ENCODE data around the gene KIF19. TPM values are rescaled to one million over a fixed set of nuclear protein-coding genes. Genes with fewer than 3 reads are reported as not detected.

Gene KIF19
- total and polyA plus RNA-seq, 2 of the 4 experiments (the other 2 are of a cell fraction), result not detected

GRCh38 chr17:74339537-74340195 lies 13.6 kb downstream of the KIF19 start:
- dilution Hi-C loops (cut with HindIII; ENCODE audit: low sequenced_read_pairs, unreplicated experiment), result no loop called here
- ATAC-seq (ENCODE audit: low read depth) (no peak), DNase-seq (no peak)
- Histone ChIP-seq H2BK120ac (ENCODE audit: low read depth, low read length) (no peak overlapping the region), H3K4me3 (ENCODE audit: insufficient read depth, low read depth, low read length) (no peak overlapping the region), H2BK5ac (ENCODE audit: low read depth, low read length, poor library complexity, severe bottlenecking) (no peak overlapping the region), H2BK15ac (ENCODE audit: low read depth, low read length) (no peak overlapping the region), H2AK5ac (ENCODE audit: low read depth, low read length) (no peak overlapping the region), H4K8ac (ENCODE audit: low read depth in 2 of 2, low read length in 2 of 2) (no peak overlapping the region), H4K20me1 (ENCODE audit: insufficient read depth, low read length) (no peaks in the 10 kb centered on the region), H3K27me3 (ENCODE audit: control insufficient read depth, insufficient read depth, low read length) (no peaks in the 10 kb centered on the region), H3K9me3 (ENCODE audit: control insufficient read depth, insufficient read depth, low read length) (no peaks in the 10 kb centered on the region), H3K9me1 (ENCODE audit: insufficient read depth, low read length) (no peaks in the 10 kb centered on the region), H4K91ac (ENCODE audit: insufficient read depth, low read depth, low read length) (no peak overlapping the region), H3K27ac (ENCODE audit: insufficient read depth, low read length) (no peak overlapping the region), H2AFZ (replicated peaks; ENCODE audit: low read length, poor library complexity) (no peak overlapping the region), H3K79me1 (ENCODE audit: low read depth in 1 of 2, low read length in 2 of 2) (no peaks in the 10 kb centered on the region), H4K5ac (ENCODE audit: low read depth, low read length) (no peak overlapping the region), H3K23ac (ENCODE audit: low read depth, low read length) (no peak overlapping the region), H3K9ac (ENCODE audit: low read depth, low read length) (no peak overlapping the region), H3K4me1 (ENCODE audit: control insufficient read depth, insufficient read depth, low read length) (no peaks in the 10 kb centered on the region), H2AK9ac (replicated peaks; ENCODE audit: low read depth, low read length, poor library complexity) (no peak overlapping the region), H2BK20ac (ENCODE audit: low read depth, low read length) (no peak overlapping the region), H3K4me2 (ENCODE audit: low read depth, low read length) (no peak overlapping the region), H3K56ac (ENCODE audit: extremely low read depth, insufficient read depth, low read length) (no peak overlapping the region), H3K18ac (ENCODE audit: low read depth, low read length) (no peak overlapping the region), H3K36me3 (ENCODE audit: control insufficient read depth, insufficient read depth, low read length) (no peaks in the 10 kb centered on the region), H3K4ac (ENCODE audit: low read depth, low read length) (no peak overlapping the region), H3K14ac (replicated peaks; ENCODE audit: low read depth, low read length) (no peak overlapping the region)
- TF ChIP-seq RAD21 (IDR thresholded peaks at IDR 0.05; ENCODE audit: low read length) (no peak), RFX5 (IDR thresholded peaks at IDR 0.05; ENCODE audit: low read depth, low read length) (no peak), RCOR1 (IDR thresholded peaks at IDR 0.05; ENCODE audit: insufficient replicate concordance, low read length) (no peak), CTCF (conservative IDR thresholded peaks at IDR 0.05; ENCODE audit: low read depth, low read length) (no peak), POLR2A (IDR thresholded peaks at IDR 0.05; ENCODE audit: low read depth, low read length) (no peak), CHD1 (IDR thresholded peaks at IDR 0.05; ENCODE audit: low read depth, low read length) (no peak), USF2 (IDR thresholded peaks at IDR 0.05; ENCODE audit: low read depth, low read length) (no peak), ELK1 (IDR thresholded peaks at IDR 0.05; ENCODE audit: borderline replicate concordance, low read depth, low read length) (no peak), FOS (IDR thresholded peaks at IDR 0.05; ENCODE audit: low read depth, low read length) (no peak)
- in situ Hi-C loops (cut with MboI; ENCODE audit: low sequenced_read_pairs), result no loop called here
- WGBS, 2 experiments (ENCODE audit: extremely low coverage in 2 of 2, insufficient read length in 1 of 2), result 42% methylated on average over 4 of the region's 19 CpGs; no CpG with 5 or more reads in 1 of the 2 experiments
- intact Hi-C loops (cut with micrococcal nuclease), result no loop called here
- POLR2A ChIA-PET (ENCODE audit: unreplicated experiment), result no interaction called here
- CTCF ChIA-PET, result no interaction called here
- no TSS peak for BruUV-seq (replicated peaks)
